ENCODE data around the gene TNC. TPM values are rescaled to one million over a fixed set of nuclear protein-coding genes. Genes with fewer than 3 reads are reported as not detected.

The TNC gene
- total RNA-seq = 10 to 100 TPM in 4 of 9 donors, 1 to 10 TPM in 5; 2.3 to 98.7 (median 6.9) TPM
- polyA plus RNA-seq = 10 to 100 TPM in 1 of 2 donors, under 1 TPM in 1; 0.53 to 12.5 TPM
- long read RNA-seq, donor 1 = 0 reads
- long read RNA-seq, donor 2, partial matches to known transcripts = 7 of 20 reads
- long read RNA-seq, donor 2, other reads (novel, unspliced or antisense) = 13 of 20 reads
- long read RNA-seq, donor 3, partial matches to known transcripts = 3 of 16 reads
- long read RNA-seq, donor 3, other reads (novel, unspliced or antisense) = 13 of 16 reads

DNA sequence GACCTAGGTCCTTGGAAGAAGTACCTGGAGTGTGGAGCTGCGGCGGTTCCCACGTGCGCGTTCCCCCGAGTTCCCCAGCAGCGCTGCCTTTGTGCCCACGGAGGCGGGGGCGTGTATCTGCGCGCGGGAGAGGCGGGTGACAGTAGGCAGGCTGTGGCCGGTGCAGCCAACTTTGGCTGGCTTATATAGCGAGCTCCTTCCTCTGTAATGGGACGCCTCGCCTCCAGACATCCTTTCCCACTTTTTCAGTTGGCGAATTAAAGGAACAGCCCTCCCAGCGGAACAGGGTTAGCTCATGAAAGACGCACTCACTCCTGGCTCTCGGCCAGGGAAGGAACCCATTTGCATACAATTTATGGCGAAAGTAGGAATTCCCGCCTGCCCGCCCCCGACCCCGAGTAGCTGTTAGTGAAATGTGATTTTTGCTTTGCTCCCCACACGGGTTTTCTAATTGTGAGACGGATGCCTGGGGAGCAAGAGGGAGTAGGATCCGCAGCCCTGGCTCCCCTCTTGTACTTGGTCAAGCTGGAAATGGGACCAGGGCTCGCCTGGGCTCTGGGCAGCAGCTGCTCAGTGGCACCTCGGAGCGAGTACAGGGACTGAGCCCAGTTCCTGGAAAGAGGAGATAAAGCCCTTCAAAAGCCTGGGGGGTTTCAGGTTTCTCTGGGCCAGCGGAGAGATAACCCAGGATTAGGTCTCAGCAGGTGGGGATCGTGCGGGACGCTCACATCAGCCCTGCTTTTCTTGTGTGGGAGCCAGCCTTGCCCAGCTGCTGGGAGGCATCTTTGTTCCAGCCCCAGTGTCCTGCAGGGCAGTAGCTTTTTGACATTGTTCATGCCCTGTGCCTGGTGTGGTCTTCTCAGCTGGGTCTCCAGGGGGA, at the start of gene TNC:
Gene TNC, minus strand, starts transcription at position 159 of the 880 bp plus-strand sequence. CDS start 27,139 bp downstream, outside the sequence.
- DNase-seq (peak in 4 of 5 donors; percentile 46 to 74 (median 60)), ATAC-seq (peak; percentile 55 to 89 (median 72))
- H3K4me1 ChIP-seq = peaks cover 0 to 24% (median 10%) of the 10 kb centered on the region in 12 donors
- WGBS, 4 donors = 1% methylated on average over 36 to 37 of the region's 37 CpGs
- no peak for TF ChIP-seq POLR2A (IDR thresholded peaks at IDR 0.05)
- TF ChIP-seq, protein P1, sequence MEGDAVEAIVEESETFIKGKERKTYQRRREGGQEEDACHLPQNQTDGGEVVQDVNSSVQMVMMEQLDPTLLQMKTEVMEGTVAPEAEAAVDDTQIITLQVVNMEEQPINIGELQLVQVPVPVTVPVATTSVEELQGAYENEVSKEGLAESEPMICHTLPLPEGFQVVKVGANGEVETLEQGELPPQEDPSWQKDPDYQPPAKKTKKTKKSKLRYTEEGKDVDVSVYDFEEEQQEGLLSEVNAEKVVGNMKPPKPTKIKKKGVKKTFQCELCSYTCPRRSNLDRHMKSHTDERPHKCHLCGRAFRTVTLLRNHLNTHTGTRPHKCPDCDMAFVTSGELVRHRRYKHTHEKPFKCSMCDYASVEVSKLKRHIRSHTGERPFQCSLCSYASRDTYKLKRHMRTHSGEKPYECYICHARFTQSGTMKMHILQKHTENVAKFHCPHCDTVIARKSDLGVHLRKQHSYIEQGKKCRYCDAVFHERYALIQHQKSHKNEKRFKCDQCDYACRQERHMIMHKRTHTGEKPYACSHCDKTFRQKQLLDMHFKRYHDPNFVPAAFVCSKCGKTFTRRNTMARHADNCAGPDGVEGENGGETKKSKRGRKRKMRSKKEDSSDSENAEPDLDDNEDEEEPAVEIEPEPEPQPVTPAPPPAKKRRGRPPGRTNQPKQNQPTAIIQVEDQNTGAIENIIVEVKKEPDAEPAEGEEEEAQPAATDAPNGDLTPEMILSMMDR (IDR thresholded peaks at IDR 0.05) = no peak
- H3K4me3 ChIP-seq = peak within 1 kb of the TSS in 11 of 12 donors; percentile 1 to 52 (median 29)
- H3K36me3 ChIP-seq = no peaks in the 10 kb centered on the region
- intact Hi-C loops (cut with DNase I) = no loop called here
- H3K9me3 ChIP-seq = no peaks in the 10 kb centered on the region
- H3K27ac ChIP-seq = peak within 1 kb of the TSS in 4 of 12 donors; percentile 38 to 86 (median 54)
- H3K27me3 ChIP-seq = peaks cover 0 to 51% (median 21%) of the 10 kb centered on the region in 9 donors

DNA sequence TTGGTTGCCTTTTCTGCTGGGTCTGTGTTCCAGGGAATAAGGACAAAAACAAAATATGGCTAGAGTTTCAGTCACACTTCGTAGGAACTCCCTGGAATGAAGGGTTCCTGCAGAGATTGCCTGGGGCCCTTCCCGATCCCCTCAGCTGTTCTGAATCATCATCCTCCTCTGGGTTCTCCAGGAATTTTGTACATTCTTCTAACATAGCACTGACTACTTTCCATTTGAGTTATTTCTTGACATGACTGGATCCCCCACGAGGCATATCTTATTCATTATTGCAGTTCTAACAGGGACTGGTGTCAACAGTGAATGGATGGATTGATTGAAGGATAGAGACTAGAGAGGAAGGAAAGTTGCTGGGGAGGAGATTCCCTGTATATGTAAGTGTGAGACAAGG, 49.2 kb upstream of the TNC start:
- no peaks in the 10 kb centered on the region for H3K36me3 ChIP-seq
- 66 to 77% (median 71%) methylated on average over 3 of the region's 3 CpGs for whole genome bisulfite sequencing, 4 donors
- ATAC-seq = no peak
- H3K9me3 ChIP-seq = no peaks in the 10 kb centered on the region
- no peak overlapping the region for H3K4me3 ChIP-seq
- TF ChIP-seq, protein P1 (IDR thresholded peaks at IDR 0.05) = no peak
- TF ChIP-seq POLR2A (IDR thresholded peaks at IDR 0.05) = no peak
- no peaks in the 10 kb centered on the region for H3K4me1 ChIP-seq
- H3K27ac ChIP-seq = no peak overlapping the region
- intact Hi-C loops (cut with DNase I) = no loop called here
- H3K27me3 ChIP-seq = no peaks in the 10 kb centered on the region
- DNase-seq = no peak

DNA sequence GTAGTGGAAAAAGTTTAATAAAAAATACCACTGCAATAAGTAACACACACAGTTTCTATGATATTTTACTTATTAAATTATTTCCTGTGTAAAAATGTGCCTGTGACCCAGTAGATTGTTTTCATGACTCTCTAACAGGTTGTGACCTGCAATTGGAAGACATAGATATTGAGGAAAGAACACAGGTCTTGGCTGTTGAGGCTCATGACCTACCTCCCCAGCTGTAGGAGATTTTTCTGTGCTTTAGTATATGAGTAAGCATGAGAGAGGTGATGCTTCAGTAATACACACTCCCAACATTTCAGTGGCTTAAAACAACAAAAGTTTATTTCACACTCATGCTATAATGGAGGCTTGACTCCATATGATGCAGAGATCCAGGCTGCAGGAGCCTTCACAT, 47.3 kb upstream of the TNC start:
- no peak overlapping the region for H3K27ac ChIP-seq
- no peak overlapping the region for H3K4me3 ChIP-seq
- no peak for DNase-seq
- H3K27me3 ChIP-seq = no peaks in the 10 kb centered on the region
- H3K9me3 ChIP-seq = no peaks in the 10 kb centered on the region
- no peak for ATAC-seq
- H3K36me3 ChIP-seq = no peaks in the 10 kb centered on the region
- no peak for TF ChIP-seq POLR2A (IDR thresholded peaks at IDR 0.05)
- TF ChIP-seq, protein P1 (IDR thresholded peaks at IDR 0.05) = no peak
- H3K4me1 ChIP-seq = no peaks in the 10 kb centered on the region
- intact Hi-C loops (cut with DNase I) = no loop called here

DNA sequence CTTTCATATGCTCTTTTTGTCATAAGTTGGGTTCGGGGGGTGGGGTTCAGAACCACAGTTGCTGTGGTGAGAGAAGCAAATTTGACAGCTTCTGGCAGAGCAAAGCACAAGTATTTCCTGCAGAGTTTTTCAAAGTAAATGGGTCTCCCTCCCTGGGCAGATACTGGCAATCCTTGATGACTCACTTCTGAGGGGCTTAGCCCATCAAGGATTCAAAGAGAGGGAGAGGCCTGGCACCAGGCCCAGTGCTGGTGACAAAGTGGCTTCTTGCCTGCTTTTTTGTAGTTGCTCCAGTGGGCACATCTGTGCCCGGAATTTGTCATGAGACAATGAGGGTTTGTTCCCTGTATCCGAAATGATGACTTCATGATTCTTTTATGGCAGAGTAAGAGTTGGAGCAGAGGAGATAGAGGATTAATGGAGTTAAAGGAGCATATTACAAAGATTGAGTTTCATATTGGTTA, 46.6 kb upstream of the TNC start:
- ATAC-seq = no peak
- 53 to 63% (median 58%) methylated on average over 3 of the region's 3 CpGs for WGBS, 4 donors
- DNase-seq = no peak
- TF ChIP-seq, protein P1 (IDR thresholded peaks at IDR 0.05) = no peak
- TF ChIP-seq POLR2A (IDR thresholded peaks at IDR 0.05) = no peak
- Histone ChIP-seq H3K4me3 (no peak overlapping the region), H3K4me1 (no peaks in the 10 kb centered on the region), H3K27ac (no peak overlapping the region), H3K9me3 (no peaks in the 10 kb centered on the region), H3K27me3 (no peaks in the 10 kb centered on the region), H3K36me3 (no peaks in the 10 kb centered on the region)
- intact Hi-C loops (cut with DNase I) = no loop called here

Measured in heart left ventricle (tissue), 16 donors.